Measurements from ENCODE around the gene ABCB10.

The ABCB10 gene

GRCh38 chr1:229466887-229467286 is 91.6 kb downstream of the ABCB10 start:
- FAIRE-seq, result no peak
